NCI-H748 treated with DMSO at 0.1 percent for 48 hours (cell line): ENCODE results near the gene NSUN6.

Experiments used
- DNase-seq: peaks from one replicate; lab custom pipeline; 2025; lab: John Stamatoyannopoulos, UW

NSUN6 gene

GRCh38 chr10:18651324-18652007, at the start of gene NSUN6:
Gene NSUN6 (minus strand): TSS chr10:18651587. CDS start chr10:18651203, 384 bp downstream.
- DNase-seq: peak; percentile 51

- no peak for DNase-seq
These were observed 48.8 kb upstream of the NSUN6 start for GRCh38 chr10:18699849-18700840.

GRCh38 chr10:18690541-18690940, 39.2 kb upstream of the NSUN6 start:
- DNase-seq: no peak

- peak; percentile 17 for DNase-seq
These were observed 38.1 kb upstream of the NSUN6 start for GRCh38 chr10:18689498-18689897.

GRCh38 chr10:18687706-18688105, 36.3 kb upstream of the NSUN6 start:
- no peak for DNase-seq

GRCh38 chr10:18687195-18687594, 35.8 kb upstream of the NSUN6 start:
- DNase-seq: no peak

GRCh38 chr10:18685555-18685954, 34.2 kb upstream of the NSUN6 start:
- no peak for DNase-seq

- no peak for DNase-seq
These were observed 33.6 kb upstream of the NSUN6 start for GRCh38 chr10:18684953-18685352.

GRCh38 chr10:18684416-18684815, 33.0 kb upstream of the NSUN6 start:
- DNase-seq: no peak

- no peak for DNase-seq
These were observed 32.0 kb upstream of the NSUN6 start for GRCh38 chr10:18683427-18683826.

- no peak for DNase-seq
These were observed 30.6 kb upstream of the NSUN6 start for GRCh38 chr10:18681971-18682411.

GRCh38 chr10:18681366-18681765, 30.0 kb upstream of the NSUN6 start:
- no peak for DNase-seq

- no peak for DNase-seq
These were observed 29.4 kb upstream of the NSUN6 start for GRCh38 chr10:18680754-18681153.

- no peak for DNase-seq
These were observed 23.9 kb upstream of the NSUN6 start for GRCh38 chr10:18675086-18675801.

- no peak for DNase-seq
These were observed 16.6 kb upstream of the NSUN6 start for GRCh38 chr10:18668026-18668425.

GRCh38 chr10:18666810-18667209, 15.4 kb upstream of the NSUN6 start:
- no peak for DNase-seq

- DNase-seq: no peak
These were observed 14.6 kb upstream of the NSUN6 start for GRCh38 chr10:18665815-18666558.

- no peak for DNase-seq
These were observed 13.6 kb upstream of the NSUN6 start for GRCh38 chr10:18664841-18665478.

- no peak for DNase-seq
These were observed 9.5 kb upstream of the NSUN6 start for GRCh38 chr10:18660816-18661431.

- peak; percentile 26 for DNase-seq
These were observed 8.6 kb upstream of the NSUN6 start for GRCh38 chr10:18659819-18660535.
